GM23338 (cell line): ENCODE data around the gene TRAF2. TPM values are rescaled to one million over a fixed set of nuclear protein-coding genes. Genes with fewer than 3 reads are reported as not detected.

Experiments used
- ATAC-seq: fragments of 200-7000 bp; cut with Tn5 transposase; 3 replicates; pipeline ENCODE4 v1.9.1; 2020
- DNase-seq: peaks from one replicate; pipeline ENCODE4 v3.0.0-alpha.2; 2015; ENCODE audit warnings: low spot score
- H2AFZ ChIP-seq: fragments of 200-600 bp; sonication (generic); 2 replicates; pipeline ENCODE4 v1.8.0; 2016; ENCODE audit warnings: antibody characterized with exemption, mild to moderate bottlenecking, moderate library complexity
- H3F3A ChIP-seq: fragments of 200-600 bp; sonication (generic); replicated peaks from 2 replicates; pipeline ENCODE4 v1.8.0; 2017; ENCODE audit warnings: antibody characterized with exemption, mixed run types, low read depth
- H3K27ac ChIP-seq: fragments of 200-600 bp; sonication (generic); 2 replicates; pipeline ENCODE4 v1.6.1; 2016; ENCODE audit warnings: low read depth
- H3K27me3 ChIP-seq: fragments of 200-600 bp; sonication (generic); 2 replicates; pipeline ENCODE4 v1.8.0; 2016; ENCODE audit warnings: mild to moderate bottlenecking, mixed run types, moderate library complexity; ENCODE audit not compliant: insufficient read depth
- H3K36me3 ChIP-seq: fragments of 200-600 bp; sonication (generic); 2 replicates; pipeline ENCODE4 v1.8.0; 2016; ENCODE audit warnings: mild to moderate bottlenecking; ENCODE audit not compliant: insufficient read depth
- H3K4me1 ChIP-seq: fragments of 200-600 bp; sonication (generic); 2 replicates; pipeline ENCODE4 v1.8.0; 2016; ENCODE audit warnings: mild to moderate bottlenecking, moderate library complexity; ENCODE audit not compliant: insufficient read depth
- H3K4me2 ChIP-seq: fragments of 200-600 bp; sonication (generic); 2 replicates; pipeline ENCODE4 v1.7.1; 2017; ENCODE audit warnings: mixed run types
- H3K4me3 ChIP-seq: fragments of 200-600 bp; sonication (generic); 2 replicates; pipeline ENCODE4 v1.6.1; 2016; ENCODE audit warnings: mixed run types
- H3K79me2 ChIP-seq: fragments of 200-600 bp; sonication (generic); replicated peaks from 2 replicates; pipeline ENCODE4 v1.8.0; 2017; ENCODE audit warnings: mild to moderate bottlenecking; ENCODE audit not compliant: insufficient read depth
- H3K9me2 ChIP-seq: fragments of 200-600 bp; sonication (generic); 2 replicates; pipeline ENCODE4 v1.8.0; 2017; ENCODE audit not compliant: insufficient read depth
- H4K20me1 ChIP-seq: fragments of 200-600 bp; sonication (generic); replicated peaks from 2 replicates; pipeline ENCODE4 v1.8.0; 2017; ENCODE audit warnings: mild to moderate bottlenecking; ENCODE audit not compliant: insufficient read depth
- H3K27ac Mint-ChIP-seq: 2 replicates; pipeline ENCODE4 v1.8.0; 2020; ENCODE audit warnings: inconsistent platforms, mild to moderate bottlenecking, moderate library complexity, mixed read lengths
- H3K27me3 Mint-ChIP-seq: 3 replicates; pipeline ENCODE4 v1.8.0; 2022; ENCODE audit warnings: low read depth, mild to moderate bottlenecking, moderate library complexity, mixed read lengths, inconsistent platforms; ENCODE audit not compliant: insufficient read depth, poor library complexity
- H3K36me3 Mint-ChIP-seq: 3 replicates; pipeline ENCODE4 v1.8.0; 2021; ENCODE audit warnings: low read depth, mild to moderate bottlenecking, inconsistent platforms, moderate library complexity, mixed read lengths
- H3K4me1 Mint-ChIP-seq: 3 replicates; pipeline ENCODE4 v1.8.0; 2020; ENCODE audit warnings: mild to moderate bottlenecking, inconsistent platforms, mixed read lengths
- H3K4me3 Mint-ChIP-seq: 3 replicates; pipeline ENCODE4 v1.8.0; 2021; ENCODE audit warnings: moderate library complexity, mild to moderate bottlenecking, inconsistent platforms, mixed read lengths
- H3K9me3 Mint-ChIP-seq: 3 replicates; pipeline ENCODE4 v1.8.0; 2020; ENCODE audit warnings: moderate library complexity, mild to moderate bottlenecking, inconsistent platforms, mixed read lengths
- EZH2 ChIP-seq: fragments of 200-600 bp; sonication (generic); IDR thresholded peaks from one replicate; pipeline ENCODE4 v1.8.0; 2017; ENCODE audit warnings: antibody characterized with exemption, mild to moderate bottlenecking, low read depth; ENCODE audit not compliant: unreplicated experiment
- EZH2phosphoT487 ChIP-seq: fragments of 200-600 bp; sonication (generic); IDR thresholded peaks from one replicate; pipeline ENCODE4 v1.8.1; 2018; ENCODE audit warnings: antibody characterized with exemption; ENCODE audit not compliant: unreplicated experiment
- JUNB ChIP-seq: IDR thresholded peaks from one replicate; pipeline ENCODE4 v1.6.1; 2016; ENCODE audit warnings: antibody characterized with exemption; ENCODE audit not compliant: unreplicated experiment
- NANOG ChIP-seq: IDR thresholded peaks from 2 replicates; pipeline ENCODE4 v1.6.1; 2016; ENCODE audit warnings: antibody characterized with exemption, borderline replicate concordance
- POLR2AphosphoS5 ChIP-seq: IDR thresholded peaks from 2 replicates; pipeline ENCODE4 v1.6.1; 2016; ENCODE audit warnings: antibody characterized with exemption, low read depth
- STAT1 ChIP-seq: IDR thresholded peaks from one replicate; pipeline ENCODE4 v1.6.1; 2016; ENCODE audit warnings: antibody characterized with exemption; ENCODE audit not compliant: unreplicated experiment
- ZNF114 ChIP-seq: fragments of 250-450 bp; sonication (Bioruptor Pico); IDR thresholded peaks from 2 replicates; pipeline ENCODE4 v1.5.0; 2020; ENCODE audit warnings: mild to moderate bottlenecking, moderate library complexity
- polyA plus RNA-seq: library from polyadenylated mRNA; unstranded; fragments of >200 nt; fragmentation: Nextera tagmentation; extraction: Ambion mirVana; gene quantifications from 2 replicates; pipeline ENCODE4 v1.2.1, GENCODE V29; 2016
- total RNA-seq: library from RNA; depleted of rRNA; stranded (reverse); fragments of >200 nt; shearing (Covaris generic); gene quantifications from 2 replicates; pipeline ENCODE4 v1.2.3, GENCODE V29; 2014
- TF ChIP-seq, protein P1 (sequence below): IDR thresholded peaks from one replicate; pipeline ENCODE4 v1.6.1; 2018; ENCODE audit warnings: antibody characterized with exemption; ENCODE audit not compliant: unreplicated experiment
- TF ChIP-seq, protein P2 (sequence below), 2 experiments: fragments of 200-600 bp in 1 of 2; sonication (generic) in 1 of 2; conservative IDR thresholded peaks; 2 replicates each; pipeline versions ENCODE4 v1.5.1 to v1.6.1; 2016 to 2017; ENCODE audit warnings: antibody characterized with exemption in 2 of 2, low read depth in 2 of 2, mild to moderate bottlenecking in 2 of 2, moderate library complexity in 1 of 2
- TF ChIP-seq, protein P3 (sequence below): fragments of 250-450 bp; sonication (Bioruptor Pico); IDR thresholded peaks from 2 replicates; pipeline ENCODE4 v1.5.0; 2020; ENCODE audit warnings: mild to moderate bottlenecking, moderate library complexity

Gene TRAF2
- total and polyA plus RNA-seq, 2 experiments from 2014 or later: 25.4 to 39.9 TPM

DNA sequence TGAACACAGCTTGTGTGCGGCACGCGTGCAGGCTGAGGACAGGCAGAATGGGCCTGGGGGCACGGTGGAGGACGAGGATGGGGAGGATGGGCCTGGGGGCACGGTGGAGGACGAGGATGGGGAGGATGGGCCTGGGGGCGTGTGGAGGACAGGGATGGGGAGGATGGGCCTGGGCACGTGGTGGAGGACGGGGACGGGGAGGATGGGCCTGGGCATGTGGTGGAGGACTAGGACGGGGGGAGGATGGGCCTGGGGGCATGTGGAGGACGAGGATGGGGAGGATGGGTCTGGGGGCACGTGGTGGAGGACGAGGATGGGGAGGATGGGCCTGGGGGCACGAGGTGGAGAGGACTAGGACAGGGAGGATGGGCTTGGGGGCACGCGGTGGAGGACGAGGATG is 36.2 kb downstream of the TRAF2 start:
- Mint-ChIP-seq H3K27ac (no peak overlapping the region), H3K4me1 (no peaks in the 10 kb centered on the region), H3K27me3 (peaks cover 15% of the 10 kb centered on the region), H3K9me3 (no peaks in the 10 kb centered on the region; the same call in 2 of the 3 replicates), H3K36me3 (peaks cover 52% of the 10 kb centered on the region), H3K4me3 (no peak overlapping the region)
- Histone ChIP-seq H3K4me2 (no peak overlapping the region), H3K9me2 (no peaks in the 10 kb centered on the region), H3K4me1 (no peaks in the 10 kb centered on the region), H2AFZ (no peak overlapping the region), H4K20me1 (no peaks in the 10 kb centered on the region), H3K27ac (no peak overlapping the region), H3K79me2 (no peaks in the 10 kb centered on the region), H3F3A (0 out of 2 replicates have a peak, but pooled peaks cover 5% of the 10 kb centered on the region), H3K36me3 (peaks cover 8% of the 10 kb centered on the region), H3K27me3 (no peaks in the 10 kb centered on the region), H3K4me3 (no peak overlapping the region)
- DNase-seq (no peak), ATAC-seq (no peak)
- TF ChIP-seq ZNF114: no peak
- TF ChIP-seq, protein P1, sequence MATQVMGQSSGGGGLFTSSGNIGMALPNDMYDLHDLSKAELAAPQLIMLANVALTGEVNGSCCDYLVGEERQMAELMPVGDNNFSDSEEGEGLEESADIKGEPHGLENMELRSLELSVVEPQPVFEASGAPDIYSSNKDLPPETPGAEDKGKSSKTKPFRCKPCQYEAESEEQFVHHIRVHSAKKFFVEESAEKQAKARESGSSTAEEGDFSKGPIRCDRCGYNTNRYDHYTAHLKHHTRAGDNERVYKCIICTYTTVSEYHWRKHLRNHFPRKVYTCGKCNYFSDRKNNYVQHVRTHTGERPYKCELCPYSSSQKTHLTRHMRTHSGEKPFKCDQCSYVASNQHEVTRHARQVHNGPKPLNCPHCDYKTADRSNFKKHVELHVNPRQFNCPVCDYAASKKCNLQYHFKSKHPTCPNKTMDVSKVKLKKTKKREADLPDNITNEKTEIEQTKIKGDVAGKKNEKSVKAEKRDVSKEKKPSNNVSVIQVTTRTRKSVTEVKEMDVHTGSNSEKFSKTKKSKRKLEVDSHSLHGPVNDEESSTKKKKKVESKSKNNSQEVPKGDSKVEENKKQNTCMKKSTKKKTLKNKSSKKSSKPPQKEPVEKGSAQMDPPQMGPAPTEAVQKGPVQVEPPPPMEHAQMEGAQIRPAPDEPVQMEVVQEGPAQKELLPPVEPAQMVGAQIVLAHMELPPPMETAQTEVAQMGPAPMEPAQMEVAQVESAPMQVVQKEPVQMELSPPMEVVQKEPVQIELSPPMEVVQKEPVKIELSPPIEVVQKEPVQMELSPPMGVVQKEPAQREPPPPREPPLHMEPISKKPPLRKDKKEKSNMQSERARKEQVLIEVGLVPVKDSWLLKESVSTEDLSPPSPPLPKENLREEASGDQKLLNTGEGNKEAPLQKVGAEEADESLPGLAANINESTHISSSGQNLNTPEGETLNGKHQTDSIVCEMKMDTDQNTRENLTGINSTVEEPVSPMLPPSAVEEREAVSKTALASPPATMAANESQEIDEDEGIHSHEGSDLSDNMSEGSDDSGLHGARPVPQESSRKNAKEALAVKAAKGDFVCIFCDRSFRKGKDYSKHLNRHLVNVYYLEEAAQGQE: no peak
- TF ChIP-seq EZH2phosphoT487: no peak
- TF ChIP-seq, protein P2, sequence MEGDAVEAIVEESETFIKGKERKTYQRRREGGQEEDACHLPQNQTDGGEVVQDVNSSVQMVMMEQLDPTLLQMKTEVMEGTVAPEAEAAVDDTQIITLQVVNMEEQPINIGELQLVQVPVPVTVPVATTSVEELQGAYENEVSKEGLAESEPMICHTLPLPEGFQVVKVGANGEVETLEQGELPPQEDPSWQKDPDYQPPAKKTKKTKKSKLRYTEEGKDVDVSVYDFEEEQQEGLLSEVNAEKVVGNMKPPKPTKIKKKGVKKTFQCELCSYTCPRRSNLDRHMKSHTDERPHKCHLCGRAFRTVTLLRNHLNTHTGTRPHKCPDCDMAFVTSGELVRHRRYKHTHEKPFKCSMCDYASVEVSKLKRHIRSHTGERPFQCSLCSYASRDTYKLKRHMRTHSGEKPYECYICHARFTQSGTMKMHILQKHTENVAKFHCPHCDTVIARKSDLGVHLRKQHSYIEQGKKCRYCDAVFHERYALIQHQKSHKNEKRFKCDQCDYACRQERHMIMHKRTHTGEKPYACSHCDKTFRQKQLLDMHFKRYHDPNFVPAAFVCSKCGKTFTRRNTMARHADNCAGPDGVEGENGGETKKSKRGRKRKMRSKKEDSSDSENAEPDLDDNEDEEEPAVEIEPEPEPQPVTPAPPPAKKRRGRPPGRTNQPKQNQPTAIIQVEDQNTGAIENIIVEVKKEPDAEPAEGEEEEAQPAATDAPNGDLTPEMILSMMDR (conservative IDR thresholded peaks at IDR 0.05; ENCODE audit: low read depth in 2 of 2): no peak
- no peak for TF ChIP-seq JUNB
- TF ChIP-seq POLR2AphosphoS5: no peak
- no peak for TF ChIP-seq EZH2
- no peak for TF ChIP-seq NANOG
- TF ChIP-seq STAT1: no peak
- TF ChIP-seq, protein P3, sequence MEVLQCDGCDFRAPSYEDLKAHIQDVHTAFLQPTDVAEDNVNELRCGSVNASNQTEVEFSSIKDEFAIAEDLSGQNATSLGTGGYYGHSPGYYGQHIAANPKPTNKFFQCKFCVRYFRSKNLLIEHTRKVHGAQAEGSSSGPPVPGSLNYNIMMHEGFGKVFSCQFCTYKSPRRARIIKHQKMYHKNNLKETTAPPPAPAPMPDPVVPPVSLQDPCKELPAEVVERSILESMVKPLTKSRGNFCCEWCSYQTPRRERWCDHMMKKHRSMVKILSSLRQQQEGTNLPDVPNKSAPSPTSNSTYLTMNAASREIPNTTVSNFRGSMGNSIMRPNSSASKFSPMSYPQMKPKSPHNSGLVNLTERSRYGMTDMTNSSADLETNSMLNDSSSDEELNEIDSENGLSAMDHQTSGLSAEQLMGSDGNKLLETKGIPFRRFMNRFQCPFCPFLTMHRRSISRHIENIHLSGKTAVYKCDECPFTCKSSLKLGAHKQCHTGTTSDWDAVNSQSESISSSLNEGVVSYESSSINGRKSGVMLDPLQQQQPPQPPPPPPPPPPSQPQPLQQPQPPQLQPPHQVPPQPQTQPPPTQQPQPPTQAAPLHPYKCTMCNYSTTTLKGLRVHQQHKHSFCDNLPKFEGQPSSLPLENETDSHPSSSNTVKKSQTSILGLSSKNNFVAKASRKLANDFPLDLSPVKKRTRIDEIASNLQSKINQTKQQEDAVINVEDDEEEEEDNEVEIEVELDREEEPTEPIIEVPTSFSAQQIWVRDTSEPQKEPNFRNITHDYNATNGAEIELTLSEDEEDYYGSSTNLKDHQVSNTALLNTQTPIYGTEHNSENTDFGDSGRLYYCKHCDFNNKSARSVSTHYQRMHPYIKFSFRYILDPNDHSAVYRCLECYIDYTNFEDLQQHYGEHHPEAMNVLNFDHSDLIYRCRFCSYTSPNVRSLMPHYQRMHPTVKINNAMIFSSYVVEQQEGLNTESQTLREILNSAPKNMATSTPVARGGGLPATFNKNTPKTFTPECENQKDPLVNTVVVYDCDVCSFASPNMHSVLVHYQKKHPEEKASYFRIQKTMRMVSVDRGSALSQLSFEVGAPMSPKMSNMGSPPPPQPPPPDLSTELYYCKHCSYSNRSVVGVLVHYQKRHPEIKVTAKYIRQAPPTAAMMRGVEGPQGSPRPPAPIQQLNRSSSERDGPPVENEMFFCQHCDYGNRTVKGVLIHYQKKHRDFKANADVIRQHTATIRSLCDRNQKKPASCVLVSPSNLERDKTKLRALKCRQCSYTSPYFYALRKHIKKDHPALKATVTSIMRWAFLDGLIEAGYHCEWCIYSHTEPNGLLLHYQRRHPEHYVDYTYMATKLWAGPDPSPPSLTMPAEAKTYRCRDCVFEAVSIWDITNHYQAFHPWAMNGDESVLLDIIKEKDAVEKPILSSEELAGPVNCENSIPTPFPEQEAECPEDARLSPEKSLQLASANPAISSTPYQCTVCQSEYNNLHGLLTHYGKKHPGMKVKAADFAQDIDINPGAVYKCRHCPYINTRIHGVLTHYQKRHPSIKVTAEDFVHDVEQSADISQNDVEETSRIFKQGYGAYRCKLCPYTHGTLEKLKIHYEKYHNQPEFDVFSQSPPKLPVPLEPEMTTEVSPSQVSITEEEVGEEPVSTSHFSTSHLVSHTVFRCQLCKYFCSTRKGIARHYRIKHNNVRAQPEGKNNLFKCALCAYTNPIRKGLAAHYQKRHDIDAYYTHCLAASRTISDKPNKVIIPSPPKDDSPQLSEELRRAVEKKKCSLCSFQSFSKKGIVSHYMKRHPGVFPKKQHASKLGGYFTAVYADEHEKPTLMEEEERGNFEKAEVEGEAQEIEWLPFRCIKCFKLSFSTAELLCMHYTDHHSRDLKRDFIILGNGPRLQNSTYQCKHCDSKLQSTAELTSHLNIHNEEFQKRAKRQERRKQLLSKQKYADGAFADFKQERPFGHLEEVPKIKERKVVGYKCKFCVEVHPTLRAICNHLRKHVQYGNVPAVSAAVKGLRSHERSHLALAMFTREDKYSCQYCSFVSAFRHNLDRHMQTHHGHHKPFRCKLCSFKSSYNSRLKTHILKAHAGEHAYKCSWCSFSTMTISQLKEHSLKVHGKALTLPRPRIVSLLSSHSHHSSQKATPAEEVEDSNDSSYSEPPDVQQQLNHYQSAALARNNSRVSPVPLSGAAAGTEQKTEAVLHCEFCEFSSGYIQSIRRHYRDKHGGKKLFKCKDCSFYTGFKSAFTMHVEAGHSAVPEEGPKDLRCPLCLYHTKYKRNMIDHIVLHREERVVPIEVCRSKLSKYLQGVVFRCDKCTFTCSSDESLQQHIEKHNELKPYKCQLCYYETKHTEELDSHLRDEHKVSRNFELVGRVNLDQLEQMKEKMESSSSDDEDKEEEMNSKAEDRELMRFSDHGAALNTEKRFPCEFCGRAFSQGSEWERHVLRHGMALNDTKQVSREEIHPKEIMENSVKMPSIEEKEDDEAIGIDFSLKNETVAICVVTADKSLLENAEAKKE (CRISPR knock-in tag): no peak
